Cardiac ventricle fibroblast (primary cell): ENCODE data around the gene C16orf90. TPM values are rescaled to one million over a fixed set of nuclear protein-coding genes. Genes with fewer than 3 reads are reported as not detected.

Experiments
- total RNA-seq: library from RNA; depleted of rRNA; stranded (reverse); fragments of >200 nt; gene quantifications from 2 replicates; pipeline ENCODE4 v1.2.3, GENCODE V29; 2015

C16orf90 gene
- not detected in 2 replicates for total RNA-seq

DNA sequence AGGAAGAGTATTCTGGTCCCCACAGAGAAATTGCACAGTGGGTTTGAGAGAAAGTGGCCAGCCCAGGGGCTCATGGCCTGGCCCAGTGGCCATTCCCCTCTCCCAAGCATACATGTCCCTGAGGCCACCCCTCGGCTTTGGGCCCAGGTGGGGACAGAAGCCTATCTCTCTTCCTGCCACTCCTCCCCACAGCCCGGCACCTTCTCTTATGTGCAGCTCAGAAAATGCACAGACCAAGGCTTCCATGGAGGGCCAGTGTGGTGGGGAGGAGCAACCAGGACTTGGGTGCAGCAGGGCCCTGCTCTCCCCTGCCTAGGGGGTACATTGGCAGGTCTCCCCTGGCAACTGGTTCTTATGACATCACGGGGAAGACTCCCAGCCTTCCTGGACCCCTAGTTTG lies at the start of gene C16orf90:
TSS of gene C16orf90 (minus strand) at position 314 of the 400 bp plus-strand sequence. CDS start at position 246, 68 bp downstream.

Other genes starting within 250 kb of the C16orf90 start
- 0.15 TPM in 1 of 2 replicates, not detected in the other for gene MEFV, start 238.9 kb downstream of the C16orf90 start, total RNA-seq
- 30.3 and 32.1 TPM in 2 replicates for gene ZNF263, start 212.0 kb downstream of the C16orf90 start, total RNA-seq
- 1.8 and 4.1 TPM in 2 replicates for gene TIGD7, start 190.1 kb downstream of the C16orf90 start, total RNA-seq
- gene ZNF75A, start 190.0 kb downstream of the C16orf90 start, total RNA-seq = 10.9 and 19.3 TPM in 2 replicates
- 0.12 TPM in 1 of 2 replicates, not detected in the other for gene OR2C1, start 139.6 kb downstream of the C16orf90 start, total RNA-seq
- 7.8 and 9.2 TPM in 2 replicates for gene ZSCAN32, start 94.5 kb downstream of the C16orf90 start, total RNA-seq
- gene ZNF174, start 94.3 kb downstream of the C16orf90 start, total RNA-seq = 9.9 and 11.8 TPM in 2 replicates
- gene ZNF597, start 52.0 kb downstream of the C16orf90 start, total RNA-seq = 1.7 and 2.0 TPM in 2 replicates
- 24.1 and 31.1 TPM in 2 replicates for gene NAA60, start 51.8 kb downstream of the C16orf90 start, total RNA-seq
- 13.2 and 19.5 TPM in 2 replicates for gene CLUAP1, start 5.5 kb upstream of the C16orf90 start, total RNA-seq
- 0.19 TPM in 1 of 2 replicates, not detected in the other for gene NLRC3, start 81.9 kb upstream of the C16orf90 start, total RNA-seq
- gene SLX4, start 116.1 kb upstream of the C16orf90 start, total RNA-seq = 2.7 and 3.2 TPM in 2 replicates
- gene DNASE1, start 159.2 kb upstream of the C16orf90 start, total RNA-seq = 5.4 and 6.5 TPM in 2 replicates
- 37.7 and 41.2 TPM in 2 replicates for gene TRAP1, start 222.0 kb upstream of the C16orf90 start, total RNA-seq